Spleen (tissue), 7 donors: ENCODE measurements around the gene SYNGR1.

Source experiments
- CTCF ChIP-seq, 11 experiments: fragments of 200-600 bp in 7 of 11; fragments of 450-650 bp in 4 of 11; sonication (generic) in 4 of 11; IDR thresholded peaks in 8 of 11; conservative IDR thresholded peaks in 3 of 11; 1 replicate in 7 of 11; 2 replicates in 4 of 11; pipeline versions ENCODE4 v1.4.0 to v1.8.0; 2016 to 2021; ENCODE audit warnings: antibody characterized with exemption in 11 of 11, inconsistent platforms in 4 of 11, mild to moderate bottlenecking in 1 of 11
- POLR2A ChIP-seq, 3 donors: fragments of 450-650 bp; IDR thresholded peaks; one replicate each; pipeline ENCODE4 v1.5.1; 2017; ENCODE audit warnings: antibody characterized with exemption in 3 of 3, mild to moderate bottlenecking in 1 of 3
- donor health status: DM: no; HTN: no; CAD: no; lungs with moderate emphysema.
- donor health status: DM: no; HTN: no; CAD: no.
- donor health status: DM: no; HTN: no; CAD: no.

- TF ChIP-seq POLR2A (IDR thresholded peaks at IDR 0.05) (no peak), CTCF (IDR thresholded peaks at IDR 0.05 in 8 of 11, conservative IDR thresholded peaks at IDR 0.05 in 3 of 11) (no peak)
Observed at GRCh38 chr22:39351689-39352214, 2.0 kb downstream of the SYNGR1 start.
